GM12801 (cell line): ENCODE data around the gene KRT85.
A peak's percentile ranks its signal among the peaks of the same experiment; 100 is the strongest.

ENCODE experiments used
- TF ChIP-seq, protein P1 (sequence below): IDR thresholded peaks from one replicate; pipeline ENCODE4 v1.5.1; 2011; ENCODE audit warnings: control low read depth; ENCODE audit not compliant: insufficient read length; ENCODE audit errors: extremely low read depth

KRT85 gene

DNA sequence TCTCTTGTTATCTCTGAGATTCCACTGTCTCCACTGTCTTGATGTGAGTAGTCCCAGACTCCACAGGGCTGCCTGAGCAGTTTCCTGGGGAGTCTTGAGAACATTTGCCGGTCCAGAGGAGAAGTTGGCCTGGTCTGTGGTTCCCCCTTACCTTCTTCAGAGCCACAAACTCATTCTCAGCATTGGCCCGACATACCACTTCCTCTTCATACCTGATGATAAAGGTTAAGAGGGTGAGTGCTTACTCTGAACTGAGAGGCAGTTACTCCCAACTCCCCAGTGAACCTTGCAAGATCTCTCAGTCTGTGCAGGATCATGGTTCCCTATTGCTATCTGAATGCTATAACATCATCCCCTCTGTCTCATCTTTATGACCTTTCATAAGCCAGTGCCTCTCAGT is 15.6 kb upstream of the KRT85 start:
- TF ChIP-seq, protein P1, sequence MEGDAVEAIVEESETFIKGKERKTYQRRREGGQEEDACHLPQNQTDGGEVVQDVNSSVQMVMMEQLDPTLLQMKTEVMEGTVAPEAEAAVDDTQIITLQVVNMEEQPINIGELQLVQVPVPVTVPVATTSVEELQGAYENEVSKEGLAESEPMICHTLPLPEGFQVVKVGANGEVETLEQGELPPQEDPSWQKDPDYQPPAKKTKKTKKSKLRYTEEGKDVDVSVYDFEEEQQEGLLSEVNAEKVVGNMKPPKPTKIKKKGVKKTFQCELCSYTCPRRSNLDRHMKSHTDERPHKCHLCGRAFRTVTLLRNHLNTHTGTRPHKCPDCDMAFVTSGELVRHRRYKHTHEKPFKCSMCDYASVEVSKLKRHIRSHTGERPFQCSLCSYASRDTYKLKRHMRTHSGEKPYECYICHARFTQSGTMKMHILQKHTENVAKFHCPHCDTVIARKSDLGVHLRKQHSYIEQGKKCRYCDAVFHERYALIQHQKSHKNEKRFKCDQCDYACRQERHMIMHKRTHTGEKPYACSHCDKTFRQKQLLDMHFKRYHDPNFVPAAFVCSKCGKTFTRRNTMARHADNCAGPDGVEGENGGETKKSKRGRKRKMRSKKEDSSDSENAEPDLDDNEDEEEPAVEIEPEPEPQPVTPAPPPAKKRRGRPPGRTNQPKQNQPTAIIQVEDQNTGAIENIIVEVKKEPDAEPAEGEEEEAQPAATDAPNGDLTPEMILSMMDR = no peak

DNA sequence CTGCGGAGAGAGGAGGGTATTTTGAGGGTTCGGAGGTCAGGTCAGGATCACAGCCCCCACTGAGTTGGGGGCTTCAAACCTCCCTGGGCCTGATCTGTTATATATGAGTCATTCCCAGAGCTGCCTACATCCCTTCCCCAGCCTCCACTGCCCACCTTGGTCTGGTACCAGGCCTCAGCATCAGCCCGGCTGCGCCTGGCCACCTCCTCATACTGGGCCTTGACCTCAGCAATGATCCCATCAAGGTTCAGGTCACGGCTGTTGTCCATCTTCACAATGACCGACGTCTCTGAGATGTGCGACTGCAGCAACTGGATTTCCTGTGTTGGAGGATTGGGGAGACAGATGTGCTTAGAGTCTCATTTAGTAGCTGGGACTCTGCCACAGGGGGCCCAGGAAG is 13.9 kb upstream of the KRT85 start:
- TF ChIP-seq, protein P1 = no peak

DNA sequence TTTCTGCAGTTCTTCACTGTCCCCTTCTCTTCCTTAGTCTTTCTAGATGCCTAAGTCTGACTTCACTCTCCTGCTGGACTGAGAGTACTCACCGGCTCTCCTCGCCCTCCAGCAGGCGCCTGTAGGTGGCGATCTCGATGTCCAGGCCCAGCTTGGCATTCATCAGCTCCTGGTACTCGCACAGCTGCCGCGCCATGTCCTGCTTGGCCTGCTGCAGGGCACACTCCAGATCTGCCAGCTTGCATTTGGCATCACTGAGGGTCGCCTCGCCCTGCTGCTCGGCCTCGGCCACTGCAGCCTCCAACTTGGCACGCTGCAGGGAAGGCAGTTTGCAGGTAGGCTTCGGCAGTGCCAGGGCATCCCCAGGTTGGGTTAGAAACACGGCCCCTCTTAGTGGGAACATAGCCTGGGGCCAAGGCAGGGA is 13.0 kb upstream of the KRT85 start:
- TF ChIP-seq, protein P1 = no peak

DNA sequence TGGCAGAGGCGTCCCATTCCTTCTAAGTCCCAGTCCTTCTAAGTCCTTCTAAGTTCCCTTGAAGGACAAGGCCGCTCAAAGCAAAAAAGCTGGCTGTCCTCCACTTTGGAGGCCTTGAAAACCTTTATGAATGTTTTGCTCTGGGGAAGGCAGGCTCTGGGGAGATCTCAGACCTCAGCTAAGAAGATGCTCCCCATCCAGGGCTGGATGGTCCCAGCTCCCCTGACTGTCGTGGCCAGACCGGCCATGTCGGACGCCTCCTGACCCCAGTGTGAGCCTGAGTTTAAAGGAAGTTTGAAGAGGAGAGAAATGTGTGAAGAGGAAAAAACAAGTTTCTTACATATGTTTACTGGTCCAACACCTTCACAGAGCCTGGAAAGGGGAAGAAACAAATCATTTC is 12.3 kb upstream of the KRT85 start:
- TF ChIP-seq, protein P1 = no peak

DNA sequence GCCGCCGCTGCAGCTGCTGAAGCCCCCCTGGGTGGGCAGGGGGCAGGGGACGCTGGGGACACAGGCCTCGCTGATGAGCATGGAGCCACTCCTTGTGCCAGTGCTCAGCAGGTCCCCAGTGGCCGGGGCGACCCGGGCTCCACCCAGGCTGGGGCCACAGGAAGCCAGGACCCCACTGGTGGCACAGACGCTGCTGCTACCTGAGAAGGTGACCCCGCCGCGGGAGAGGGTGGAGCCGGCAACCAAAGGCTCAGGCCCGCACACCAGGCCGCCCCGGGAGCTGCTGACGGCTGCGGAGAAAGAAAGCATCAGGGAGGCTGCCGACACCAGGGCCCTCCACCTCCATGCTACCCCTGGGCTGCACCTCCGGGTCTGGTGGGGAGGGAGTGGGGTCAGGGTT is 10.8 kb upstream of the KRT85 start:
- TF ChIP-seq, protein P1 = no peak

DNA sequence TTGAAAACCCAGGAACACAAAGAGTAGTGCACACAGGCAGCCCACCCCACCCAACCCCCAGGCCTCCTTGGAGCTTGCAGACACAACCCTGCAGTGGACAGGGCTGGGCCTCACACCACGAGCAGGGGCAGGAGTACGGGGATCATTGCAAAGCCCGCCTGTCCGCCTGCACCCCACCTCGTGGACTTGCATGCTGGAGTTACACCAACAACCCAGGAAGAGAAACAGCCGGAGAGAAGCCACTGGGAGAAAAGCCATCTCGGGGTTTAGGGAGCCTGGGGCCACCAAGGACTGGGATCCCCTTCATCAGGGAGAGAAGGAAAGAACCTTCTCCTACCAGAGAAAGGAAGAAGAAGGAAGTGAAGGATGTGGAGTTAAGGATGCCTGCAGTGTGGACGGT is 10.0 kb upstream of the KRT85 start:
- TF ChIP-seq, protein P1 = no peak

DNA sequence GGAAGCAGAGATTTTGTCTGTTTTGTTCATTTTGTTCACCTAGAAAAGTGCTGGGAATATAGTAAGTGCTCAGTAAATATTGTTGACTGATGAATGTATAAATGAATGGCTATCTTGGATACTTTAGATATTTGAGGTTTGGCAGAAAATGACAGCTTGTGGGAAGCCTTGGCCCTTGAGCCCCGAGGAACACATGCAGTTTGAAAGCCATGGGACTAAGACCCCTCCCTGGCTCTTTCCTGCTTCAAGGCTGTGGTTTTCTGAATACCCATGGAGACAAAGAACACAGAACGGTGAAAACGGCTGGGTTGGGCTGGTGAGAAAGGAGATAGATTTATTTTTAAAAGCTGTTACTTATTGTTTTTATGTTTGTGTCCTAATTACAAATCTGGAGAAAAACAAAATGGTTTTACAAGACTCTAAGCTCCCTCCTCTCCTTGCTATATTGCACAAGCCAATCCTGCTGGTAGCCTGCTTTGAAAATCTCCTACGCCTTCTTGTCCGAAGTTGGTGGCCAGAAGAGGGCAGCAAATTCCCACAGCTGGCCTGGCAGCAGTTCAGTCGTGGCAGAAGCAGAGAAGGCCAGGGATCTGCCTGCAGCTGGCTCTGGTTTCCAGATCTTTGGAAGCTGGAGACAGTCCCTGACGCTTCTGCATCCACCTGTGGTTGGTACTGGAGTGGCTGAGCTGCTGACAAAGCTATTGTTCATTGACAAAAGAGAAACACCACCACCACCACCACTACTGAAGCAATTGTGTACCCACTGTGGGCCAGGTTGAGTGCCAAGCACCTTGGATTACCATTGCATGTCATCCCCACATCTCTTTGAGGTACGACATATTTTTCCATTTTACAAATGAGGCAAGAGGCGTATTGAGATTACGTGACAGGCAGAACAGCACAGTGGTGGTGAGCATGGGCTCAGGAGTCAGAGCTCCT is 5.2 kb upstream of the KRT85 start:
- TF ChIP-seq, protein P1 = peak; percentile 9
